ENCODE measurements around the gene CCDC28B. TPM values are rescaled to one million over a fixed set of nuclear protein-coding genes. Genes with fewer than 3 reads are reported as not detected.

CCDC28B gene
- total RNA-seq, 1 donor from 2014 or later = 29.7 TPM

DNA sequence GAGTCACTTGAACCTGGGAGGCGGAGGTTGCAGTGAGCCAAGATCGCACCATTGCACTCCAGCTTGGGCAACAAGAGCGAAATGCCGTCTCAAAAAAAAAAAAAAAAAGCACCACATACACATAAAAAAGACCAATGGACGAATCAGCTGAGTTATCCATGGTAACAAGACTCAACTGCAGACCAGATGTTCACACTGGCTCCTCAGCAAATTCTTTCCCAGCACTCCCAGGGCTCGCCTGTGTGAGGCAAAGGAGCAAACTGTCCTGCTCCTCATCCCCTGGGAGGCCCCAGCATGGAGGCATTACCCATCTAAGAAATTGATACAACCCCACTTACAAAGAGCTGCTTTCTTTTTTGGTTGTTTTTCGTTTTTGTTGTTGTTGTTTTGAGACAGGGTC is 18.6 kb downstream of the CCDC28B start:
- no peaks in the 10 kb centered on the region for H3K27me3 Mint-ChIP-seq (ENCODE audit: low read depth)
- H3K4me1 Mint-ChIP-seq (ENCODE audit: low read depth) = peaks cover 32% of the 10 kb centered on the region
- no peaks in the 10 kb centered on the region for H3K9me3 Mint-ChIP-seq (ENCODE audit: low read depth)
- H3K27ac Mint-ChIP-seq (ENCODE audit: unreplicated experiment) = peak overlapping the region; percentile 63
- TF ChIP-seq, protein P1, sequence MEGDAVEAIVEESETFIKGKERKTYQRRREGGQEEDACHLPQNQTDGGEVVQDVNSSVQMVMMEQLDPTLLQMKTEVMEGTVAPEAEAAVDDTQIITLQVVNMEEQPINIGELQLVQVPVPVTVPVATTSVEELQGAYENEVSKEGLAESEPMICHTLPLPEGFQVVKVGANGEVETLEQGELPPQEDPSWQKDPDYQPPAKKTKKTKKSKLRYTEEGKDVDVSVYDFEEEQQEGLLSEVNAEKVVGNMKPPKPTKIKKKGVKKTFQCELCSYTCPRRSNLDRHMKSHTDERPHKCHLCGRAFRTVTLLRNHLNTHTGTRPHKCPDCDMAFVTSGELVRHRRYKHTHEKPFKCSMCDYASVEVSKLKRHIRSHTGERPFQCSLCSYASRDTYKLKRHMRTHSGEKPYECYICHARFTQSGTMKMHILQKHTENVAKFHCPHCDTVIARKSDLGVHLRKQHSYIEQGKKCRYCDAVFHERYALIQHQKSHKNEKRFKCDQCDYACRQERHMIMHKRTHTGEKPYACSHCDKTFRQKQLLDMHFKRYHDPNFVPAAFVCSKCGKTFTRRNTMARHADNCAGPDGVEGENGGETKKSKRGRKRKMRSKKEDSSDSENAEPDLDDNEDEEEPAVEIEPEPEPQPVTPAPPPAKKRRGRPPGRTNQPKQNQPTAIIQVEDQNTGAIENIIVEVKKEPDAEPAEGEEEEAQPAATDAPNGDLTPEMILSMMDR (IDR thresholded peaks at IDR 0.05) = no peak
- peaks cover 8% of the 10 kb centered on the region for H3K36me3 Mint-ChIP-seq (ENCODE audit: low read depth)
- DNase-seq (ENCODE audit: low spot score) = no peak
- no peak overlapping the region for H3K4me3 Mint-ChIP-seq (ENCODE audit: unreplicated experiment)

DNA sequence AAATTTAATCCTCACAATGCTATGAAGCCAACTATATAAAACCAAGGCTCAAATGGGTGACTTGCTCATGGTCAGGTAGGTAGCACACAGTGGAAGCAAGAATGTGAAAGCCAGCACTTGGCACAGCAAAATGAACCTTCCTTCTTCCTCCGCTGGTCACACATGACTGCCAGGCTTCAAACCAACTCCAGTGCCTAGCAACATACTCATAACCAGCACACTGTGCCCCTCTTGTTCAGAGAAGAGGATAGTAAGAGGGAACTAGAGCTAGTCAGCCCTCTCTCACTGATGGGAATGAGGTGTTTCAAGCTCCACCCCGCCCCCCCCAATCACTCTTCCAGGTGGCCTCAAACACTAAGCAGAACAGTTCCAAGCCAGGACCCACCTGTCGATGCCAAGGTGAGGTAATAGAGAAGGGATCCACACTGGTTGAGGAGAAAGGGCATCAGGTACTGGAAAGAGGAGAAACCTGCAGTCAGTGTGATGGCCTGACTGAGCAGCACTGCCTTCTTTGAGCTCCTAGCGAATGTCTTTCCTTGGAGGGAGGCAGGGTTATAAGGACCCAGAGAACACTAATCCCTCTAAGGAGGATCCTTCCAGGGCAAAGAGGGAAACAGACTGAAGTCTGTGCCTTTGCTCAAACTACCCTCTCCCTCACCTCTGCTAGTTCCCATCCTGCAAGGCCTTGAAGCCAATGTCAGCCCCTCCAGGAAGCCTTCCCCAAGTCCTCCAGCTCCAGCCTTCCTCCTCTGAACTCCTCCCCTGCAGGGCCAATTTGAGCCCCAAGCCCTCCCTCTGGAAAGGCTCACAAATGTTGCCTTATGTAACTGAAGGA is 20.6 kb downstream of the CCDC28B start:
- no peaks in the 10 kb centered on the region for H3K27me3 Mint-ChIP-seq (ENCODE audit: low read depth)
- no peak for DNase-seq (ENCODE audit: low spot score)
- no peaks in the 10 kb centered on the region for H3K9me3 Mint-ChIP-seq (ENCODE audit: low read depth)
- peak overlapping the region; percentile 95 for H3K27ac Mint-ChIP-seq (ENCODE audit: unreplicated experiment)
- peaks cover 14% of the 10 kb centered on the region for H3K36me3 Mint-ChIP-seq (ENCODE audit: low read depth)
- peak overlapping the region; percentile 95 for H3K4me3 Mint-ChIP-seq (ENCODE audit: unreplicated experiment)
- H3K4me1 Mint-ChIP-seq (ENCODE audit: low read depth) = peaks cover 34% of the 10 kb centered on the region
- TF ChIP-seq, protein P1 (IDR thresholded peaks at IDR 0.05) = no peak

DNA sequence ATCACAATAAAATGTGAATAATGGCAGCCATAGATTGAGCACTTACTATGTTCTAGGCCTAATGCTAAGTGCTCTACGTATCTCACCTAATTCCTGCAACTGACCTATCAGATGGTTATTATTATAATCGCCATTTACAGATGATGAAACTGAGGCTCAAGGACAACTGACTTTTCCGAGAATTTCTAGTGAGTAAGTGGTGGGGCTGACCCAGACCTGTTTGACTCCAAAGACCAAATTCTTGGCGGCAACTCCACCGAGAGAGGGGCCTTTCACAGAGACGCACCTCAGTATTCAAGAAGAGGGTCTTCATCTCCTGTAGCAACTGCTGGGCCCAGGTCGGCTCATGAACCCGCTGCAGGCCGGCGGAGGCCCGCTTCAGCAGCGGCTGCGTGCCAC is 21.2 kb downstream of the CCDC28B start:
- DNase-seq (ENCODE audit: low spot score) = no peak
- TF ChIP-seq, protein P1 (IDR thresholded peaks at IDR 0.05) = no peak
- H3K4me1 Mint-ChIP-seq (ENCODE audit: low read depth) = peaks cover 34% of the 10 kb centered on the region
- peak overlapping the region; percentile 95 for H3K4me3 Mint-ChIP-seq (ENCODE audit: unreplicated experiment)
- H3K36me3 Mint-ChIP-seq (ENCODE audit: low read depth) = peaks cover 17% of the 10 kb centered on the region
- no peaks in the 10 kb centered on the region for H3K9me3 Mint-ChIP-seq (ENCODE audit: low read depth)
- H3K27me3 Mint-ChIP-seq (ENCODE audit: low read depth) = no peaks in the 10 kb centered on the region
- H3K27ac Mint-ChIP-seq (ENCODE audit: unreplicated experiment) = peak overlapping the region; percentile 95

DNA sequence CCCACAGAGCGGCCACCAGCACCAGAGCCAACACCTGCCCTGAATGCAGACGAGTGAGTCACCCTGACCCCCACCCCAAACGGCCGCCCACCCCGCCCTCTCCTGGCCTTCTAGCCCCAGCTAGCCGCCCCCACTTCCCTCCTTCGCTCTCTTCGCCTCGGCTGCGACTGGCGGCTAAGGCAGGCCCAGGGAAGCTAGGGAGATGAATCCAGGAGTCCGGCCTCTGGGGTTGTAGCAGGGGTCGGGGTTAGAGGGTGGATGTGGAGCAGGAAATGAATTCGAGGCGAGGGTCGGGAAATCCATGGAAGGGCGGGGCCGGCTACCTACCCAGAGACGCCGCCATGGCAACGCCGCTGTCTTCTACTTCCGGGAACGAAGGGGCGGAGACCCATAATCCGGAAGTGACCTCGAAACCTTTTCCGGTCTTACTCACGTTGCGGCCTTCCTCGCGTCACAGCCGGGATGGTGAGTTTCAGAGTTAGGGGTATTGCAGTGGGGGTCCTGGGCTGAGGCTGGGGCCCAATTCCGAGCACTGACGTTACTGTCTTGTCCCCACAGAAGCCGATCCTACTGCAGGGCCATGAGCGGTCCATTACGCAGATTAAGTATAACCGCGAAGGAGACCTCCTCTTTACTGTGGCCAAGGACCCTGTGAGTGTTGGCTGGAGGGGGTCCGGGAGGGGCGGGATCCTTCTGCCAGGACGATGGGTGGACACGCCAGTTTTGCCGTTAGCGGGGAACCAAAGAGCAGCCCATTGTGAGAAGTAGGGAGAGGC is 21.8 kb downstream of the CCDC28B start, which contains the start of the genes EIF3I and TMEM234:
Gene EIF3I (plus strand): TSS at position 428 of the 776 bp plus-strand sequence. CDS start 35 bp downstream, at position 463.
Gene TMEM234 (minus strand): TSS at position 374 of the 776 bp plus-strand sequence. CDS start 31 bp downstream, at position 343.
- TF ChIP-seq, protein P1 (IDR thresholded peaks at IDR 0.05) = no peak
- no peak for DNase-seq (ENCODE audit: low spot score)
- peaks cover 34% of the 10 kb centered on the region for H3K4me1 Mint-ChIP-seq (ENCODE audit: low read depth)
- no peaks in the 10 kb centered on the region for H3K27me3 Mint-ChIP-seq (ENCODE audit: low read depth)
- H3K9me3 Mint-ChIP-seq (ENCODE audit: low read depth) = no peaks in the 10 kb centered on the region
- peak within 1 kb of the TSS; percentile 95 for H3K27ac Mint-ChIP-seq (ENCODE audit: unreplicated experiment)
- peak within 1 kb of the TSS; percentile 95 for H3K4me3 Mint-ChIP-seq (ENCODE audit: unreplicated experiment)
- H3K36me3 Mint-ChIP-seq (ENCODE audit: low read depth) = peaks cover 13% of the 10 kb centered on the region

DNA sequence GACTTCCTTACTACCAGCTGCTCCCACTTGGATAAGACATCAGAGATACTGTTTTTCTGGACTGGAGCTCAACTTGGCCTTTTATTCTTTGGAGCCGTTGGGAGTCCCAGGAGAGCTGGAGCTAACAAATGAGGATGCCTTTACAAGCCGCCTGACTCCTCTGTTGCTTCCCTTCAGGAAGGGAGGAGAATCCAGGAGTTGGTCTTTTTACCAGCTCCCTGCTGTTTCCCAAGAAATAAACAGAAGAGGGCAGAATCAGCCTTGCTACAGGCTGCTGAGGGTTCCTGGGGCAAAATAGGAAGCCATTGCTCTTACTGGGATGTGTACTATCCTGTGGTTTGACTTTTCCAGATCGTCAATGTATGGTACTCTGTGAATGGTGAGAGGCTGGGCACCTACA is 23.3 kb downstream of the CCDC28B start:
- H3K27me3 Mint-ChIP-seq (ENCODE audit: low read depth) = no peaks in the 10 kb centered on the region
- no peak for DNase-seq (ENCODE audit: low spot score)
- TF ChIP-seq, protein P1 (IDR thresholded peaks at IDR 0.05) = no peak
- peak overlapping the region; percentile 95 for H3K4me3 Mint-ChIP-seq (ENCODE audit: unreplicated experiment)
- peaks cover 34% of the 10 kb centered on the region for H3K4me1 Mint-ChIP-seq (ENCODE audit: low read depth)
- peak overlapping the region; percentile 33 for H3K27ac Mint-ChIP-seq (ENCODE audit: unreplicated experiment)
- peaks cover 23% of the 10 kb centered on the region for H3K36me3 Mint-ChIP-seq (ENCODE audit: low read depth)
- H3K9me3 Mint-ChIP-seq (ENCODE audit: low read depth) = no peaks in the 10 kb centered on the region
